ENCODE results near the gene NAA40. TPM values are rescaled to one million over a fixed set of nuclear protein-coding genes. Genes with fewer than 3 reads are reported as not detected.

The NAA40 gene
- total RNA-seq, 2 experiments from 2014 or later, result 13.7 to 15.9 TPM

- ChIA-PET CTCF (interaction anchor here (0.6 to 2.2 kb wide), 6 partner anchors 16 to 126 kb away, joined by 3 to 7 read pairs (median 4); partner anchors contain the start of gene MARK2), POLR2A (no interaction called here)
- no peak overlapping the region for H3K27ac Mint-ChIP-seq
- intact Hi-C loops (cut with DNase I, micrococcal nuclease), result no loop called here
- ATAC-seq (no peak), DNase-seq (no peak)
- H3K9me3 Mint-ChIP-seq (ENCODE audit: low read depth), result no peaks in the 10 kb centered on the region
- peaks cover 11% of the 10 kb centered on the region for H3K4me1 Mint-ChIP-seq
- H3K36me3 Mint-ChIP-seq (ENCODE audit: low read depth), result no peaks in the 10 kb centered on the region
- H3K27me3 Mint-ChIP-seq, result no peaks in the 10 kb centered on the region
- H3K4me3 Mint-ChIP-seq, result no peak overlapping the region
Measured at GRCh38 chr11:63920126-63920938, 18.5 kb upstream of the NAA40 start.

GRCh38 chr11:63920939-63921417 is 17.8 kb upstream of the NAA40 start:
- no peak overlapping the region for H3K4me3 Mint-ChIP-seq
- H3K27ac Mint-ChIP-seq, result no peak overlapping the region
- no peaks in the 10 kb centered on the region for H3K36me3 Mint-ChIP-seq (ENCODE audit: low read depth)
- intact Hi-C loops (cut with DNase I, micrococcal nuclease), result loop anchor here in 1 of 2 experiments (1.0 kb wide), 1 partner anchor 84 kb away; no protein-coding TSS in a partner anchor
- CTCF ChIA-PET, result interaction anchor here (0.6 to 2.2 kb wide), 7 partner anchors 9 to 1725 kb away, joined by 3 to 7 read pairs (median 3); no protein-coding TSS in a partner anchor
- H3K4me1 Mint-ChIP-seq, result peaks cover 11% of the 10 kb centered on the region
- ATAC-seq, result no peak
- no peaks in the 10 kb centered on the region for H3K27me3 Mint-ChIP-seq
- POLR2A ChIA-PET, result no interaction called here
- no peaks in the 10 kb centered on the region for H3K9me3 Mint-ChIP-seq (ENCODE audit: low read depth)
- peak; percentile 64 for DNase-seq

- intact Hi-C loops (cut with DNase I, micrococcal nuclease), result no loop called here
- ChIA-PET CTCF (no interaction called here), POLR2A (interaction anchor here (0.6 kb wide), 1 partner anchor 8 kb away, joined by 3 read pairs; no protein-coding TSS in a partner anchor)
- Mint-ChIP-seq H3K4me3 (no peak overlapping the region), H3K27ac (no peak overlapping the region), H3K27me3 (no peaks in the 10 kb centered on the region), H3K4me1 (peaks cover 4% of the 10 kb centered on the region), H3K36me3 (ENCODE audit: low read depth) (no peaks in the 10 kb centered on the region), H3K9me3 (ENCODE audit: low read depth) (no peaks in the 10 kb centered on the region)
- DNase-seq, result no peak
- no peak for ATAC-seq
Measured at GRCh38 chr11:63922673-63923192, 16.1 kb upstream of the NAA40 start.

GRCh38 chr11:63923319-63923718 is 15.5 kb upstream of the NAA40 start:
- ATAC-seq (no peak), DNase-seq (no peak)
- Mint-ChIP-seq H3K4me3 (no peak overlapping the region), H3K9me3 (ENCODE audit: low read depth) (no peaks in the 10 kb centered on the region), H3K4me1 (peaks cover 4% of the 10 kb centered on the region), H3K27me3 (no peaks in the 10 kb centered on the region), H3K27ac (no peak overlapping the region), H3K36me3 (ENCODE audit: low read depth) (no peaks in the 10 kb centered on the region)
- POLR2A ChIA-PET, result interaction anchor here (0.6 kb wide), 1 partner anchor 9 kb away, joined by 3 read pairs; no protein-coding TSS in a partner anchor
- CTCF ChIA-PET, result no interaction called here
- intact Hi-C loops (cut with DNase I, micrococcal nuclease), result no loop called here

- Mint-ChIP-seq H3K27me3 (no peaks in the 10 kb centered on the region), H3K4me1 (no peaks in the 10 kb centered on the region), H3K36me3 (ENCODE audit: low read depth) (no peaks in the 10 kb centered on the region), H3K27ac (no peak overlapping the region), H3K4me3 (no peak overlapping the region), H3K9me3 (ENCODE audit: low read depth) (no peaks in the 10 kb centered on the region)
- intact Hi-C loops (cut with DNase I, micrococcal nuclease), result no loop called here
- ChIA-PET POLR2A (no interaction called here), CTCF (interaction anchor here (0.5 to 1.9 kb wide), 2 partner anchors 8 to 16 kb away, joined by 3 to 4 read pairs; no protein-coding TSS in a partner anchor)
- DNase-seq (no peak), ATAC-seq (no peak)
Measured at GRCh38 chr11:63929616-63930015, 9.2 kb upstream of the NAA40 start.

- Mint-ChIP-seq H3K36me3 (ENCODE audit: low read depth) (no peaks in the 10 kb centered on the region), H3K4me3 (no peak overlapping the region), H3K4me1 (no peaks in the 10 kb centered on the region), H3K9me3 (ENCODE audit: low read depth) (no peaks in the 10 kb centered on the region), H3K27ac (no peak overlapping the region), H3K27me3 (no peaks in the 10 kb centered on the region)
- ChIA-PET CTCF (interaction anchor here (1.9 kb wide), 1 partner anchor 15 kb away, joined by 4 read pairs; no protein-coding TSS in a partner anchor), POLR2A (no interaction called here)
- no peak for DNase-seq
- no peak for ATAC-seq
- intact Hi-C loops (cut with DNase I, micrococcal nuclease), result no loop called here
Measured at GRCh38 chr11:63931045-63931444, 7.8 kb upstream of the NAA40 start.

- Mint-ChIP-seq H3K27me3 (no peaks in the 10 kb centered on the region), H3K27ac (no peak overlapping the region), H3K36me3 (ENCODE audit: low read depth) (no peaks in the 10 kb centered on the region), H3K4me1 (no peaks in the 10 kb centered on the region), H3K4me3 (no peak overlapping the region), H3K9me3 (ENCODE audit: low read depth) (no peaks in the 10 kb centered on the region)
- DNase-seq (no peak), ATAC-seq (no peak)
- ChIA-PET CTCF (no interaction called here), POLR2A (no interaction called here)
- intact Hi-C loops (cut with DNase I, micrococcal nuclease), result no loop called here
Measured at GRCh38 chr11:63931876-63932275, 6.9 kb upstream of the NAA40 start.

- DNase-seq (no peak), ATAC-seq (no peak)
- Mint-ChIP-seq H3K4me3 (no peak overlapping the region), H3K36me3 (ENCODE audit: low read depth) (no peaks in the 10 kb centered on the region), H3K27ac (no peak overlapping the region), H3K4me1 (peaks cover 9% of the 10 kb centered on the region), H3K27me3 (no peaks in the 10 kb centered on the region), H3K9me3 (ENCODE audit: low read depth) (no peaks in the 10 kb centered on the region)
- POLR2A ChIA-PET, result no interaction called here
- intact Hi-C loops (cut with DNase I, micrococcal nuclease), result no loop called here
- CTCF ChIA-PET, result no interaction called here
Measured at GRCh38 chr11:63933459-63933858, 5.3 kb upstream of the NAA40 start.

GRCh38 chr11:63937713-63938478 is 906 bp upstream of the NAA40 start:
- Mint-ChIP-seq H3K4me1 (peaks cover 16% of the 10 kb centered on the region), H3K36me3 (ENCODE audit: low read depth) (peaks cover 2% of the 10 kb centered on the region), H3K4me3 (peak overlapping the region; percentile 83), H3K9me3 (ENCODE audit: low read depth) (no peaks in the 10 kb centered on the region), H3K27me3 (no peaks in the 10 kb centered on the region), H3K27ac (peak overlapping the region; percentile 87)
- ChIA-PET POLR2A (no interaction called here), CTCF (interaction anchor here (0.6 to 1.5 kb wide), 3 partner anchors 85 to 214 kb away, joined by 3 to 5 read pairs (median 3); no protein-coding TSS in a partner anchor)
- DNase-seq (peak; percentile 38), ATAC-seq (peak; percentile 14)
- intact Hi-C loops (cut with DNase I, micrococcal nuclease), result loop anchor here (1.0 to 2.0 kb wide), 17 partner anchors 21 to 367 kb away; partner anchors contain the start of genes COX8A (in 2 of the 2), ESRRA (in 1 of the 2), FKBP2 (in 1 of the 2) and GPR137 (in 1 of the 2)

GRCh38 chr11:63939397-63939891 is 642 bp downstream of the NAA40 start:
- POLR2A ChIA-PET, result no interaction called here
- DNase-seq (peak; percentile 15), ATAC-seq (no peak)
- intact Hi-C loops (cut with DNase I, micrococcal nuclease), result loop anchor here (2.0 kb wide), 5 partner anchors 101 to 301 kb away; partner anchors contain the start of genes FKBP2 (in 1 of the 2), MACROD1 (in 1 of the 2), MARK2 (in 1 of the 2) and RTN3 (in 1 of the 2)
- Mint-ChIP-seq H3K36me3 (ENCODE audit: low read depth) (peaks cover 2% of the 10 kb centered on the region), H3K27ac (peak overlapping the region; percentile 68), H3K27me3 (no peaks in the 10 kb centered on the region), H3K4me1 (peaks cover 16% of the 10 kb centered on the region), H3K9me3 (ENCODE audit: low read depth) (no peaks in the 10 kb centered on the region), H3K4me3 (peak overlapping the region; percentile 83)
- CTCF ChIA-PET, result interaction anchor here (1.5 to 1.7 kb wide), 2 partner anchors 91 to 102 kb away, joined by 4 to 5 read pairs; no protein-coding TSS in a partner anchor

GRCh38 chr11:63940786-63941185 is 2.0 kb downstream of the NAA40 start:
- Mint-ChIP-seq H3K9me3 (ENCODE audit: low read depth) (no peaks in the 10 kb centered on the region), H3K4me1 (peaks cover 16% of the 10 kb centered on the region), H3K36me3 (ENCODE audit: low read depth) (peaks cover 2% of the 10 kb centered on the region), H3K4me3 (peak overlapping the region; percentile 83), H3K27me3 (no peaks in the 10 kb centered on the region), H3K27ac (no peak overlapping the region)
- ATAC-seq (no peak), DNase-seq (no peak)
- ChIA-PET CTCF (interaction anchor here (0.8 kb wide), 1 partner anchor 76 kb away, joined by 3 read pairs; no protein-coding TSS in a partner anchor), POLR2A (no interaction called here)
- intact Hi-C loops (cut with DNase I, micrococcal nuclease), result loop anchor here in 1 of 2 experiments (5.0 kb wide), 1 partner anchor 173 kb away; the partner anchor contains the start of gene ZFTA
